ENCODE measurements around the gene GFRA3. TPM values are rescaled to one million over a fixed set of nuclear protein-coding genes. Genes with fewer than 3 reads are reported as not detected.

Gene GFRA3
- total RNA-seq, 1 experiment from 2014 or later = 1.6 TPM

- Histone ChIP-seq H4K91ac (ENCODE audit: insufficient read length, low read depth, low read length) (no peak overlapping the region), H3K23ac (ENCODE audit: insufficient read length, low read depth, low read length) (no peak overlapping the region), H3K79me1 (ENCODE audit: insufficient read depth, low read depth, low read length, poor library complexity, severe bottlenecking) (no peaks in the 10 kb centered on the region), H3K4me2 (ENCODE audit: insufficient read depth, insufficient read length, low read length) (no peak overlapping the region), H3K9me3 (ENCODE audit: control insufficient read depth, low read depth, low read length) (no peaks in the 10 kb centered on the region), H3K4me1 (ENCODE audit: insufficient read depth, low read length) (no peaks in the 10 kb centered on the region), H3K27me3 (ENCODE audit: insufficient read depth, low read length) (peaks cover 6% of the 10 kb centered on the region; the same call in 1 of the 2 replicates), H2BK15ac (ENCODE audit: low read depth, low read length) (no peak overlapping the region), H3K79me2 (ENCODE audit: insufficient read depth, low read length) (no peaks in the 10 kb centered on the region), H3K27ac (ENCODE audit: insufficient read length, low read depth, low read length) (no peak overlapping the region), H2AFZ (ENCODE audit: low read length) (no peak overlapping the region), H2AK5ac (ENCODE audit: insufficient read length, low read length) (no peak overlapping the region), H3K18ac (ENCODE audit: insufficient read length, low read depth, low read length) (no peak overlapping the region), H2BK5ac (ENCODE audit: insufficient read length, low read length) (no peak overlapping the region), H4K20me1 (ENCODE audit: control insufficient read depth, insufficient read depth, insufficient read length) (no peaks in the 10 kb centered on the region), H4K8ac (replicated peaks; ENCODE audit: insufficient read length, low read depth, low read length) (no peak overlapping the region), H2BK120ac (ENCODE audit: low read depth, low read length, poor library complexity, severe bottlenecking) (no peak overlapping the region), H3K9ac (ENCODE audit: extremely low read depth, insufficient read length, low read length) (no peak overlapping the region), H2BK20ac (ENCODE audit: low read depth, low read length, poor library complexity, severe bottlenecking) (no peak overlapping the region), H3K14ac (ENCODE audit: insufficient read depth, low read length) (no peak overlapping the region), H2BK12ac (ENCODE audit: insufficient read length, low read depth, low read length) (no peak overlapping the region), H3K4ac (ENCODE audit: low read depth, low read length) (no peak overlapping the region), H3K23me2 (ENCODE audit: insufficient read length, low read depth, low read length, poor library complexity, severe bottlenecking) (peaks cover 4% of the 10 kb centered on the region), H4K5ac (ENCODE audit: insufficient read length, low read depth, low read length) (no peak overlapping the region), H3T11ph (ENCODE audit: low read length) (no peak overlapping the region), H3K56ac (ENCODE audit: insufficient read length, low read depth, low read length) (no peak overlapping the region)
- no peak for TF ChIP-seq CTCF (conservative IDR thresholded peaks at IDR 0.05)
- peaks cover 38% of the 10 kb centered on the region for H3K27me3 Mint-ChIP-seq (ENCODE audit: low read depth)
- no CpG with 5 or more reads among the region's 5 CpGs for WGBS (ENCODE audit: extremely low coverage, insufficient read length, low lambda C conversion rate)
- no peaks in the 10 kb centered on the region for H3K9me3 Mint-ChIP-seq
- no peak for DNase-seq
- H3K4me1 Mint-ChIP-seq = peaks cover 16% of the 10 kb centered on the region in 2 experiments
- H3K4me3 Mint-ChIP-seq = no peak overlapping the region
- no peaks in the 10 kb centered on the region for H3K36me3 Mint-ChIP-seq (ENCODE audit: insufficient read depth in 1 of 3, low read depth in 3 of 3)
- no peak overlapping the region for H3K27ac Mint-ChIP-seq
Observed at GRCh38 chr5:138271281-138271680, 3.1 kb downstream of the GFRA3 start.
